ENCODE results near the gene ANKRD18B. TPM values are rescaled to one million over a fixed set of nuclear protein-coding genes. Genes with fewer than 3 reads are reported as not detected.
A peak's percentile ranks its signal among the peaks of the same experiment; 100 is the strongest.
"Not testable (repeated sequence)": the region's sequence is repeated elsewhere in the genome, so short reads cannot be mapped to it uniquely, and the experiment has no call there.

The ANKRD18B gene
- 0.59 TPM in 1 of 2 replicates, not detected in the other for total RNA-seq

DNA sequence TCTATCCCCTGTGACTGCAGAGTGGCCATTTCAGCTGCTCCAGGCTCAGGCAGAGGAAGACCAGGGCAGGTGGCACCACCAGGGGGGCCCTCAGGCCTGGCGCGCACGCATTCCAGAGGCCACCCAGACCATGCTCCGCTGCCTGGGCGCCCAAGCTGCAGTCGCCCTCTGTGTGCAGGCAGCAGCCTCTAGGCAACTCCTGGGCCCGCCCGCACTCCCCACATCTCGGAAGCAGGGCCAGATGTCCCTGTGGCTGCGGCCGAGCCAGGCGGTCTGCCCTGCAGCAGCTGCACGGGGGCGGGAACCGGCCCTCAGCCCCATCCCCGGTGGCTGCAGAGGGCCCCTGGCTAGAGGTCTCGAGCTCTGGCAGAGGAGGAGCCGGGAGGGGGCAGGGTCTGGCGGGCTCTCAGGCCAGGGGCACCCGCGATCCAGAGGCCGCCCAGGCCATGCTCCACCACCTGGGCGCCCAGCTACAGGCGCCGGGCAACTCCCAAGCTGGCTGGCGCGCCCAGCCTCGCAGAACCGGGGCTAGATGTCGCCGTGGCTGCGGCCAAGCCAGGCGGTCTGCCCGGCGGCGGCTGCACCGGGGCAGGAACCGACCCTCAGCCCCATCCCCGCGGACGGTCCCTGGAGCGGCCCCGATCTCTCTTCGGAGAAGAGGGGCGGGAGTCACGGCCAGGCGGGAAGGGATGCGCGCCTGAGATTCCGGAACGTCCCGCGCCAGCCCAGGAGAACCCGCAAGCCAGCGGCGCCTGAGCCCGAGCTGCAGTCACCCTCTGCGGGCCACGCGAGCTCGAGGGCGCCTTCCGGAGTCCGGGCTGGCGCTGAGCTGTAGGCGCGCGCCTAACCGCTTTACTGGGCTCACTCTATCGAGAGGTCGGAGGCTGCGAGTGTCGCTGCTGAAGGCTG lies at the start of gene ANKRD18B:
Gene ANKRD18B, plus strand, starts transcription at position 855 of the 909 bp plus-strand sequence. CDS start 239 bp downstream, outside the sequence.
- Histone ChIP-seq H3K27me3 (ENCODE audit: insufficient read depth, low read length) (peaks cover 34% of the 10 kb centered on the region), H2AFZ (ENCODE audit: low read length) (peak within 1 kb of the TSS; percentile 65), H3K4me3 (ENCODE audit: insufficient read depth, low read length) (peak within 1 kb of the TSS; percentile 66), H3K4me2 (ENCODE audit: insufficient read depth, low read length) (peak within 1 kb of the TSS; percentile 78)
- H3K9me3 ChIP-seq (ENCODE audit: low read depth, low read length); H3K36me3 ChIP-seq (ENCODE audit: insufficient read depth, low read length); H3K4me1 ChIP-seq (ENCODE audit: insufficient read depth, low read length); H3K79me2 ChIP-seq (ENCODE audit: insufficient read depth, low read length); H4K20me1 ChIP-seq (ENCODE audit: insufficient read depth, low read length); H3K27ac ChIP-seq (ENCODE audit: low read depth, low read length): not testable (repeated sequence)
- DNase-seq (ENCODE audit: insufficient read length, low spot score, missing footprints): peak; percentile 73

DNA sequence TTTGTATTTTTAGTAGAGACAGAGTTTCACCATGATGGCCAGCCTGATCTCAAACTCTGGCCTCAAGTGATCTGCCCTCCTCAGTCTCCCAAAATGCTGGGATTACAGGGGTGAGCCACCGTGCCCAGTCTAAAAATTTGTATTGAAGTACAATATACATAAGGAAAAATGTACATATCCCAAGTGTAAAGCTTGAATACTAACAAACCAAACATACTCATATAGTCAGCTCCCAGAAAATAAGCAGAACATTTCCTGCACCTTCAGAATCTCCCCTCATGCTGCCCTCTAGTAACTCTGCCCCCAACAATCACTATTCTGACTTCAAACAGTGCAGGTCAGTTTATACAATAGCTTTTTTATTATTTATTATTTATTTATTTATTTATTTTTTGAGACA lies 48.7 kb upstream of the ANKRD18B start:
- Histone ChIP-seq H3K9me3 (ENCODE audit: low read depth, low read length) (no peaks in the 10 kb centered on the region), H2AFZ (ENCODE audit: low read length) (no peak overlapping the region), H3K4me1 (ENCODE audit: insufficient read depth, low read length) (peaks cover 13% of the 10 kb centered on the region), H3K36me3 (ENCODE audit: insufficient read depth, low read length) (peaks cover 19% of the 10 kb centered on the region), H4K20me1 (ENCODE audit: insufficient read depth, low read length) (peaks cover 5% of the 10 kb centered on the region), H3K4me3 (ENCODE audit: insufficient read depth, low read length) (no peak overlapping the region), H3K27ac (ENCODE audit: low read depth, low read length) (no peak overlapping the region), H3K4me2 (ENCODE audit: insufficient read depth, low read length) (no peak overlapping the region), H3K27me3 (ENCODE audit: insufficient read depth, low read length) (no peaks in the 10 kb centered on the region), H3K79me2 (ENCODE audit: insufficient read depth, low read length) (peaks cover 26% of the 10 kb centered on the region)
- TF ChIP-seq, protein P1, sequence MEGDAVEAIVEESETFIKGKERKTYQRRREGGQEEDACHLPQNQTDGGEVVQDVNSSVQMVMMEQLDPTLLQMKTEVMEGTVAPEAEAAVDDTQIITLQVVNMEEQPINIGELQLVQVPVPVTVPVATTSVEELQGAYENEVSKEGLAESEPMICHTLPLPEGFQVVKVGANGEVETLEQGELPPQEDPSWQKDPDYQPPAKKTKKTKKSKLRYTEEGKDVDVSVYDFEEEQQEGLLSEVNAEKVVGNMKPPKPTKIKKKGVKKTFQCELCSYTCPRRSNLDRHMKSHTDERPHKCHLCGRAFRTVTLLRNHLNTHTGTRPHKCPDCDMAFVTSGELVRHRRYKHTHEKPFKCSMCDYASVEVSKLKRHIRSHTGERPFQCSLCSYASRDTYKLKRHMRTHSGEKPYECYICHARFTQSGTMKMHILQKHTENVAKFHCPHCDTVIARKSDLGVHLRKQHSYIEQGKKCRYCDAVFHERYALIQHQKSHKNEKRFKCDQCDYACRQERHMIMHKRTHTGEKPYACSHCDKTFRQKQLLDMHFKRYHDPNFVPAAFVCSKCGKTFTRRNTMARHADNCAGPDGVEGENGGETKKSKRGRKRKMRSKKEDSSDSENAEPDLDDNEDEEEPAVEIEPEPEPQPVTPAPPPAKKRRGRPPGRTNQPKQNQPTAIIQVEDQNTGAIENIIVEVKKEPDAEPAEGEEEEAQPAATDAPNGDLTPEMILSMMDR (IDR thresholded peaks at IDR 0.05; ENCODE audit: extremely low read depth, low read depth, low read length): no peak
- DNase-seq (ENCODE audit: insufficient read length, low spot score, missing footprints): no peak

DNA sequence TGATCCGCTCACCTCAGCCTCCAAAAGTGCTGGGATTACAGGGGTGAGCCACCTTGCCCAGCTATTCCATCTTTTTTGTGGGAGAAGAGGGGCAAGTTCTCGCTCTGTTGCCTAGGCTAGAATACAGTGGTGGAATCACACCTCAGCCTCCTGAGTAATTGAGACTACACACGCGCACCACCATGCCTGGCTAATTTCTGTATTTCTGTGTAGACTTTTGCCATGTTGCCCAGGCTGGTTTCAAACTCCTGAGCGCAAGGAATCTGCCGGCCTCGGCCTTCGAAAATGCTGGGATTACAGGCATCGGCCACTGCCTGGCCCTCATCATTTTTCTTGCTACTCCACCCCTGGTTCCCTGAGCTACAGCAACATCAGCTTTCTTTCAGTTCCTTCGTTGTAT lies 47.5 kb upstream of the ANKRD18B start:
- peaks cover 5% of the 10 kb centered on the region for H4K20me1 ChIP-seq (ENCODE audit: insufficient read depth, low read length)
- no peaks in the 10 kb centered on the region for H3K9me3 ChIP-seq (ENCODE audit: low read depth, low read length)
- H3K79me2 ChIP-seq (ENCODE audit: insufficient read depth, low read length): peaks cover 22% of the 10 kb centered on the region
- DNase-seq (ENCODE audit: insufficient read length, low spot score, missing footprints): no peak
- peaks cover 8% of the 10 kb centered on the region for H3K36me3 ChIP-seq (ENCODE audit: insufficient read depth, low read length)
- H3K27ac ChIP-seq (ENCODE audit: low read depth, low read length): no peak overlapping the region
- no peak overlapping the region for H3K4me3 ChIP-seq (ENCODE audit: insufficient read depth, low read length)
- TF ChIP-seq, protein P1 (IDR thresholded peaks at IDR 0.05; ENCODE audit: extremely low read depth, low read depth, low read length): no peak
- peaks cover 13% of the 10 kb centered on the region for H3K4me1 ChIP-seq (ENCODE audit: insufficient read depth, low read length)
- H3K4me2 ChIP-seq (ENCODE audit: insufficient read depth, low read length): no peak overlapping the region
- H2AFZ ChIP-seq (ENCODE audit: low read length): no peak overlapping the region
- no peaks in the 10 kb centered on the region for H3K27me3 ChIP-seq (ENCODE audit: insufficient read depth, low read length)

DNA sequence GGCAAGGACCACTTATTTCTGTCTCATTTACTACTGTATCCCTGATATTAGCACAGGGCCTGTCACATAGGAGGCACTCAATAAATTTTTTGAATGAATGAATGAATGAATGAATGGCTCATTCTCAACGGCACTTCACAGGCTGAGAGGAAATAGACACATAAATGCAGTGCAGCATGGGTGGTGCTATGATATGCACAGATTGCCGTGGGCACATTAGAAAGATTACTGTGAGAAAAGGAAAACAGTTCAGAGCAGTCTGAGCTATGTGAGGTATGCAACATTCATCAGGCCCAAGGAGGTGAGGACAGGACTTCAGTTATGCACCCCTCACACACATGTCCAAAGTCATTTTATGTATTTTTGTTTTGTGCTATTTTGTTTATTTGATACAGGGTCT lies 43.9 kb upstream of the ANKRD18B start:
- H4K20me1 ChIP-seq (ENCODE audit: insufficient read depth, low read length): no peaks in the 10 kb centered on the region
- H3K36me3 ChIP-seq (ENCODE audit: insufficient read depth, low read length): no peaks in the 10 kb centered on the region
- H3K27me3 ChIP-seq (ENCODE audit: insufficient read depth, low read length): no peaks in the 10 kb centered on the region
- H3K9me3 ChIP-seq (ENCODE audit: low read depth, low read length): no peaks in the 10 kb centered on the region
- H3K4me2 ChIP-seq (ENCODE audit: insufficient read depth, low read length): no peak overlapping the region
- TF ChIP-seq, protein P1 (IDR thresholded peaks at IDR 0.05; ENCODE audit: extremely low read depth, low read depth, low read length): no peak
- no peak overlapping the region for H3K4me3 ChIP-seq (ENCODE audit: insufficient read depth, low read length)
- H3K79me2 ChIP-seq (ENCODE audit: insufficient read depth, low read length): no peaks in the 10 kb centered on the region
- no peaks in the 10 kb centered on the region for H3K4me1 ChIP-seq (ENCODE audit: insufficient read depth, low read length)
- H2AFZ ChIP-seq (ENCODE audit: low read length): no peak overlapping the region
- DNase-seq (ENCODE audit: insufficient read length, low spot score, missing footprints): no peak
- H3K27ac ChIP-seq (ENCODE audit: low read depth, low read length): no peak overlapping the region

Measured in osteoblast (primary cell).